A549 (cell line): Measurements from ENCODE around the gene IQCE. TPM values are rescaled to one million over a fixed set of nuclear protein-coding genes. Genes with fewer than 3 reads are reported as not detected.

Experiments used
- ATAC-seq, 2 experiments: fragments of 200-7000 bp in 1 of 2; fragments of >200 bp in 1 of 2; cut with Nextera tagmentation in 1 of 2; cut with Tn5 transposase in 1 of 2; 3 replicates each; pipeline versions ENCODE4 v1.8.0 to v1.9.1; 2018 to 2020; ENCODE audit warnings: mild to moderate bottlenecking in 1 of 2, moderate library complexity in 1 of 2
- CTCF ChIA-PET: fragments of 300-600 bp; sonication (Branson Sonifier 250); formaldehyde crosslinking; extraction: SDS; loops from one replicate; lab custom pipeline; 2021; ENCODE audit warnings: antibody characterized with exemption, inconsistent platforms; lab: Yijun Ruan, JAX
- POLR2A ChIA-PET: fragments of 350-600 bp; formaldehyde crosslinking; extraction: SDS; loops from one replicate; lab custom pipeline; 2021; ENCODE audit warnings: antibody characterized with exemption, inconsistent platforms; lab: Yijun Ruan, JAX
- DNase-seq, 2 experiments: peaks; one replicate each; pipeline versions ENCODE4 v3.0.0 to v3.0.0-alpha.2; 2011 to 2016; ENCODE audit warnings: low read depth in 1 of 2, low spot score in 1 of 2
- FAIRE-seq: peaks from 2 replicates; lab custom pipeline; 2011; peaks lifted over from hg19 to GRCh38; lab: Jason Lieb, UNC
- H3K27ac ChIP-seq, 2 experiments: fragments of >200 bp; sonication (Bioruptor Twin); formaldehyde crosslinking; 3 replicates each; pipeline ENCODE4 v1.5.1; 2016 to 2017
- H3K4me1 ChIP-seq: fragments of >200 bp; sonication (Bioruptor Twin); formaldehyde crosslinking; 3 replicates; pipeline ENCODE4 v1.6.1; 2016
- H3K4me2 ChIP-seq: fragments of >200 bp; sonication (Bioruptor Twin); formaldehyde crosslinking; 3 replicates; pipeline ENCODE4 v1.6.1; 2016
- H3K4me3 ChIP-seq: fragments of >200 bp; sonication (Bioruptor Twin); formaldehyde crosslinking; 3 replicates; pipeline ENCODE4 v1.5.1; 2016
- H3K9me3 ChIP-seq: fragments of >200 bp; sonication (Bioruptor Twin); formaldehyde crosslinking; 3 replicates; pipeline ENCODE4 v1.6.1; 2016
- BHLHE40 ChIP-seq: IDR thresholded peaks from 2 replicates; pipeline ENCODE4 v1.6.1; 2012; ENCODE audit warnings: low read depth, low read length, inconsistent platforms
- FOXS1 ChIP-seq: fragments of 250-450 bp; sonication (Bioruptor Pico); IDR thresholded peaks from 2 replicates; pipeline ENCODE4 v1.5.0; 2020; ENCODE audit warnings: mild to moderate bottlenecking, moderate library complexity
- HOXB5 ChIP-seq: fragments of 250-450 bp; sonication (Bioruptor Pico); IDR thresholded peaks from 2 replicates; pipeline ENCODE4 v1.5.0; 2020; ENCODE audit warnings: mild to moderate bottlenecking, moderate library complexity
- JUN ChIP-seq, 2 experiments: fragments of >200 bp; sonication (Bioruptor Twin); formaldehyde crosslinking; IDR thresholded peaks; 2 replicates in 1 of 2; 3 replicates in 1 of 2; pipeline ENCODE4 v1.6.1; 2016 to 2017
- KDM1A ChIP-seq: fragments of 200-600 bp; sonication (generic); IDR thresholded peaks from 2 replicates; pipeline ENCODE4 v1.6.1; 2016; ENCODE audit warnings: low read depth, mild to moderate bottlenecking
- MAZ ChIP-seq: fragments of 150-350 bp; IDR thresholded peaks from 2 replicates; pipeline ENCODE4 v1.6.1; 2014; ENCODE audit warnings: antibody characterized with exemption, low read depth, low read length, borderline replicate concordance
- NFE2L2 ChIP-seq: fragments of 150-350 bp; conservative IDR thresholded peaks from 2 replicates; pipeline ENCODE4 v1.6.1; 2014; ENCODE audit warnings: low read length
- RAD21 ChIP-seq, 2 experiments: fragments of >200 bp in 1 of 2; sonication (Bioruptor Twin) in 1 of 2; formaldehyde crosslinking in 1 of 2; IDR thresholded peaks in 1 of 2; conservative IDR thresholded peaks in 1 of 2; 2 replicates in 1 of 2; 3 replicates in 1 of 2; pipeline ENCODE4 v1.6.1; 2012 to 2018; ENCODE audit warnings: inconsistent platforms in 1 of 2
- SMC3 ChIP-seq: fragments of >200 bp; sonication (Bioruptor Twin); formaldehyde crosslinking; IDR thresholded peaks from 3 replicates; pipeline ENCODE4 v1.6.1; 2018; ENCODE audit warnings: inconsistent platforms
- ZNF302 ChIP-seq: fragments of 250-450 bp; sonication (Bioruptor Pico); IDR thresholded peaks from 2 replicates; pipeline ENCODE4 v1.9.0; 2021; ENCODE audit warnings: inconsistent platforms, mild to moderate bottlenecking, moderate library complexity
- WGBS: methylation state at CpG from one replicate; pipeline ENCODE4 v1.1.6; 2017; ENCODE audit errors: missing lambda C conversion rate; 5-methylcytosine and 5-hydroxymethylcytosine counted together
- polyA plus RNA-seq, 4 experiments: library from polyadenylated mRNA; depleted of rRNA in 3 of 4; stranded (reverse); fragments of >200 nt; fragmentation: RNase III in 1 of 4; extraction: RNeasy Plus Mini Kit Qiagen cat#74134 plus additional on column Dnase treatment in 1 of 4; gene quantifications; 2 replicates in 3 of 4; 3 replicates in 1 of 4; pipeline ENCODE4 v1.2.3, GENCODE V29; 2011 to 2017
- TF ChIP-seq, protein P1 (sequence below): IDR thresholded peaks from 2 replicates; pipeline ENCODE4 v1.6.1; 2012
- TF ChIP-seq, protein P2 (sequence below): fragments of 200-600 bp; sonication (generic); IDR thresholded peaks from 2 replicates; pipeline ENCODE4 v1.6.1; 2016; ENCODE audit warnings: antibody characterized with exemption, mild to moderate bottlenecking, moderate library complexity

The IQCE gene
- polyA plus RNA-seq, 2 of the 4 experiments (the other 2 are of a cell fraction): 10.6 to 13.0 TPM

DNA sequence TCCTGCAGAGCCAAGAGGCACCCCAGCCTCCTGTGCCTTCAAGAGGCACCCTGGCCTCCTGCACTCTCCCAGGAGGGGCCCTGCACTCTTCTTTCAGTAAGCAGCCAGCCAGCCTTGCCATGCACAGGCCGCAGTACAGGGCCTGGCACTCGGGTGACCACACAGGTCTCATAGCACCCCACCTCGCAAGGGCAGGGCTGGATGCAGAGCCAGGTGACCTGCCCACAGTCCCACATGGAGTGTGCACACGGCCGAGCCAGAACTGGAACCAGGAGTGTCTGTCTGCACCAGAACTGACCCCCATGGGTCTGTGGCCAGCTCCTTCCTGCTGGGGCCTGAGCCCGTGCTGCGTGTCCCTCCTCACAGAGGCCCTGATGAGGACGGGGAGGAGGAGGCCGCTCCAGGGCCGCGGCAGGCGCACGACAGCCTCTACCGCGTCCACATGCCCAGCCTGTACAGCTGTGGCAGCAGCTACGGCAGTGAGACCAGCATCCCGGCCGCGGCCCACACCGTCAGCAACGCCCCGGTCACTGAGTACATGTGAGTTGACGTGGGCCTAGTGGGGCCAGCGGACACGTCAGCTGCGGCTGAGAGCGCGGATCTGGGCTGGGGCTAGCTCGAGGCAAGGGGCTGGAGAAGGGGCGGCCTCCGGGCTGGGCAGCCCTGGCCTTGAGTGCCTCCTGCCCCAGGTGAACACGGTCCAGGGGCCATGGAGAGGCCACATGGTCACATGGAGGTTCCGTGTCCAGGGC, 99.3 kb downstream of the IQCE start:
- Histone ChIP-seq H3K27ac (no peak overlapping the region), H3K4me3 (no peak overlapping the region), H3K4me1 (no peaks in the 10 kb centered on the region)
- CTCF ChIA-PET: interaction anchor here (1.0 to 4.5 kb wide), 4 partner anchors 12 to 207 kb away, joined by 3 to 28 read pairs (median 12); no protein-coding TSS in a partner anchor
- WGBS: 90% methylated on average over 26 of the region's 33 CpGs
- FAIRE-seq (no peak), DNase-seq (no peak)
- TF ChIP-seq, protein P1, sequence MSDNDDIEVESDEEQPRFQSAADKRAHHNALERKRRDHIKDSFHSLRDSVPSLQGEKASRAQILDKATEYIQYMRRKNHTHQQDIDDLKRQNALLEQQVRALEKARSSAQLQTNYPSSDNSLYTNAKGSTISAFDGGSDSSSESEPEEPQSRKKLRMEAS: no peak
- no peak for TF ChIP-seq HOXB5 (CRISPR knock-in tag)
- TF ChIP-seq, all 56 proteins: peak for 0
- Histone ChIP-seq H3K4me2 (no peak overlapping the region), H3K9me3 (no peaks in the 10 kb centered on the region)
- POLR2A ChIA-PET: no interaction called here
- peak in 1 of 2 experiments; percentile 4; a peak in 1 of 6 replicates for ATAC-seq

DNA sequence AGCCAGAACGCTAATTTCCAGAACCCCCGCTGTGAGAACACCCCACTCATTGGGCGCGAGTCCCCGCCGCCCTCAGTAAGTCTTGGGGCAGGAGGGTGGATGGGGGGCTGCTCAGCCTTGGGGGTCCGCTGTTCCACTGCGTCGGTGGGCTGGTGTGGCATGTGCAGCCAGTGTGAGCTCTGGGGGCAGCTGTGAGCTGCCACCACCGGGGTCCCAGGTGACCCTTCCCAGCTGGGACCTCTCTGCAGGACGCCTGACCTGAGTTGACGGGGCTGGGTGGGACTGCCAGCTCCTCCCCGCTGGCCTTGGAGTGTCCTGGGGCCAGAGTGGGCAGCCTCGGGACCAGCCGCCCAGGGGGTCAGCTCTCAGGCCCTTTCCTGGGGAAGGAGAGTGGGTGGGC, 100.2 kb downstream of the IQCE start:
- CTCF ChIA-PET: interaction anchor here (1.0 to 4.5 kb wide), 4 partner anchors 11 to 207 kb away, joined by 3 to 28 read pairs (median 12); no protein-coding TSS in a partner anchor

DNA sequence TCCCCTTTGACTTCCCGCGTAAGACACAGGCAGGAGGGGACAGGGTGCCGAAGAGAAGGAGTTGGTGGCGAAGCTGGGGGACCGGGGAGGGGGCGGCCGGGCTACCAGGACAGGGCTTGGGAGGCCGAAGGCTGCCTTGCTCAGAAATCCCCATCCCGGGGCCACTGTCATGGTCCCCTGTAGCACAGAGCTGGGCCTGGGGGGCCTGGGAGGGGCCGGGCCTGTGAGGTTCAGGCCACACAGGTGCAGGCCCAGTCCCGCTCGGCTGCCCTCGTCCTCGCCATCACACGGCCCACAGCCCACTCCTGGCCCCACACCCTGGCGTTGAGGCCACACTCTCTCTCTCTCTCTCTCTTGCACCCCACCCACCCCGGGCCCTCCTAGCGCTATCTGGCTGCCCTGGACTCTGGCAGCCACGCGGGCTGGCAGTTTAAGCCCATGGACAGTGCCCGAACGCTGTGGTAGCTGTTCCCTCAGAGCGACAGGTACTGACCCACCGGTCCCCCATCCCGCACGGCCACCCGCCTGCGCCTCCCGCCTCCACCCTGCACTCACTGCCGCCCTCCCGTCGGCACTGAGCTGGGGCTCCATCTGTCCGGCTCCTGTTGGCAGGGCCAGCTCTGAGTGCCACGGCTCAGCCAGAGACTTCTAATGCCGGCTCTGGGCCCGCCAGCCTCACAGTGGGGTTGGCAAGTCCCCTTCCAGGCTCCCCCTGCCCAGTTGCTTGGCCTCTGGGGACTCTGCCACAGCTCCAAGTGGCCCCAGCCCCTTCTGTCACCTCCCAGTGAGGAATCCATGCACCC, 101.0 kb downstream of the IQCE start:
- Histone ChIP-seq H3K27ac (no peak overlapping the region), H3K9me3 (no peaks in the 10 kb centered on the region), H3K4me3 (no peak overlapping the region), H3K4me1 (no peaks in the 10 kb centered on the region), H3K4me2 (no peak overlapping the region)
- DNase-seq (no peak), ATAC-seq (no peak; a peak in 1 of 6 replicates), FAIRE-seq (no peak)
- WGBS: 92% methylated on average over 33 of the region's 36 CpGs
- ChIA-PET CTCF (interaction anchor here (0.6 to 4.5 kb wide), 6 partner anchors 10 to 208 kb away, joined by 3 to 28 read pairs (median 4); no protein-coding TSS in a partner anchor), POLR2A (no interaction called here)
- no peak for TF ChIP-seq FOXS1 (CRISPR knock-in tag)
- no peak for TF ChIP-seq MAZ
- no peak for TF ChIP-seq RAD21 (conservative IDR thresholded peaks at IDR 0.05 in 1 of 2, IDR thresholded peaks at IDR 0.05 in 1 of 2)
- TF ChIP-seq KDM1A: no peak
- no peak for TF ChIP-seq JUN (IDR thresholded peaks at IDR 0.05)

More for the DNA sequence above, 100.2 kb downstream of the IQCE start:
- H3K27ac ChIP-seq: no peak overlapping the region
- H3K4me2 ChIP-seq: no peak overlapping the region
- DNase-seq (no peak), FAIRE-seq (no peak), ATAC-seq (no peak)
- POLR2A ChIA-PET: no interaction called here
- TF ChIP-seq SMC3 (no peak), NFE2L2 (no peak), ZNF302 (CRISPR knock-in tag) (no peak), BHLHE40 (no peak)
- TF ChIP-seq, protein P2, sequence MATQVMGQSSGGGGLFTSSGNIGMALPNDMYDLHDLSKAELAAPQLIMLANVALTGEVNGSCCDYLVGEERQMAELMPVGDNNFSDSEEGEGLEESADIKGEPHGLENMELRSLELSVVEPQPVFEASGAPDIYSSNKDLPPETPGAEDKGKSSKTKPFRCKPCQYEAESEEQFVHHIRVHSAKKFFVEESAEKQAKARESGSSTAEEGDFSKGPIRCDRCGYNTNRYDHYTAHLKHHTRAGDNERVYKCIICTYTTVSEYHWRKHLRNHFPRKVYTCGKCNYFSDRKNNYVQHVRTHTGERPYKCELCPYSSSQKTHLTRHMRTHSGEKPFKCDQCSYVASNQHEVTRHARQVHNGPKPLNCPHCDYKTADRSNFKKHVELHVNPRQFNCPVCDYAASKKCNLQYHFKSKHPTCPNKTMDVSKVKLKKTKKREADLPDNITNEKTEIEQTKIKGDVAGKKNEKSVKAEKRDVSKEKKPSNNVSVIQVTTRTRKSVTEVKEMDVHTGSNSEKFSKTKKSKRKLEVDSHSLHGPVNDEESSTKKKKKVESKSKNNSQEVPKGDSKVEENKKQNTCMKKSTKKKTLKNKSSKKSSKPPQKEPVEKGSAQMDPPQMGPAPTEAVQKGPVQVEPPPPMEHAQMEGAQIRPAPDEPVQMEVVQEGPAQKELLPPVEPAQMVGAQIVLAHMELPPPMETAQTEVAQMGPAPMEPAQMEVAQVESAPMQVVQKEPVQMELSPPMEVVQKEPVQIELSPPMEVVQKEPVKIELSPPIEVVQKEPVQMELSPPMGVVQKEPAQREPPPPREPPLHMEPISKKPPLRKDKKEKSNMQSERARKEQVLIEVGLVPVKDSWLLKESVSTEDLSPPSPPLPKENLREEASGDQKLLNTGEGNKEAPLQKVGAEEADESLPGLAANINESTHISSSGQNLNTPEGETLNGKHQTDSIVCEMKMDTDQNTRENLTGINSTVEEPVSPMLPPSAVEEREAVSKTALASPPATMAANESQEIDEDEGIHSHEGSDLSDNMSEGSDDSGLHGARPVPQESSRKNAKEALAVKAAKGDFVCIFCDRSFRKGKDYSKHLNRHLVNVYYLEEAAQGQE: no peak
- 93% methylated on average over 6 of the region's 15 CpGs for WGBS
- no peaks in the 10 kb centered on the region for H3K4me1 ChIP-seq
- no peaks in the 10 kb centered on the region for H3K9me3 ChIP-seq
- no peak overlapping the region for H3K4me3 ChIP-seq
